ENCODE data around the gene P4HA2. TPM values are rescaled to one million over a fixed set of nuclear protein-coding genes. Genes with fewer than 3 reads are reported as not detected.

The P4HA2 gene
- total and polyA plus RNA-seq, 2 of the 8 experiments (the other 6 are each of a cell fraction or from before 2014, with no cell fraction given) = 7.4 to 9.3 TPM

DNA sequence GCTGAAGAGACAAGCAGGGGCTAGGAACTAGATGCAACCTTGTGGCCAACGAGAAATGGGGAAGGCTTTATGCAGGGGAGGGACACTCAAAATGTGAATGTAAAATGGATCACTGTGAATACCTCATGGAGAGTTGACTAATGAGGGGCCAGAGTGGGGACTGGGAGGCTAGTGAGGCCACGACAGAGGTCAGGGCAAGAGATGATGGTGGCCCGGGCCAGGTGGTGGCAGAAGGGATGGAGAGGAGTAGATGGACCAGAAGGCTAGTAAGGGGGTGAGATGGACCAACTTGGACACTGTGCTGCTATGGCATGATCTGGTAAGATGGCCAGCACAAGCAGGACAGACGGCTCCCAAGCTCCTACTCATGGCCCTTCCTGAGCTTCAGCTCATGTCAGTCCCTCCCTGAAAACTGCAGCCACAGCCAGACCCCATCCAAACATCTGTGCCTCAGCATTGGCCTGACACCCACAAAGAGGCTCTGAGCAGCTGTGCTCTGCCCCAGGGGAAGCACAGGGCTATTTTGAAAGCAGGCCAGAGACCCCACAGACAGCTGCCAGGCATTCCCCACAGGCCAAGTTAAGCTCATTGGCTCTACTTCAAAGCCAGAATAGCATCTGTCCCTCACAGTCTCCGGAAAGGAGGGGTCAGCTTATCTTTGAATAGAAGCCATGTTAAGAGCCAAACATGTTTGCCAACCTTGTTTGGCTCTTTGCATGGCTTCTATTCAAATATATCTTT lies 22.1 kb downstream of the P4HA2 start (continued):
- no peak for TF ChIP-seq TEAD4 (IDR thresholded peaks at IDR 0.05; ENCODE audit: low read depth, low read length)
- no peak for TF ChIP-seq CEBPB (IDR thresholded peaks at IDR 0.05; ENCODE audit: low read depth, low read length)
- no peak for TF ChIP-seq TBP (IDR thresholded peaks at IDR 0.05; ENCODE audit: low read depth, low read length)
- TF ChIP-seq ASH2L (IDR thresholded peaks at IDR 0.05; ENCODE audit: low read length) = no peak
- TF ChIP-seq SP2 (IDR thresholded peaks at IDR 0.05; ENCODE audit: low read length) = no peak
- TF ChIP-seq POLR2A (IDR thresholded peaks at IDR 0.05; ENCODE audit: control extremely low read depth in 1 of 2, low read depth in 2 of 2, low read length in 2 of 2) = no peak

Data from H1 (cell line).